Endothelial cell of umbilical vein (primary cell): Measurements from ENCODE around the gene GTF3C5. TPM values are rescaled to one million over a fixed set of nuclear protein-coding genes. Genes with fewer than 3 reads are reported as not detected.

ENCODE experiments used
- BruUV-seq: library from RNA; stranded (reverse); fragments of 400-500 nt; replicated peaks from 2 replicates; lab custom pipeline; 2021; lab: Mats Ljungman, UMichigan
- CTCF ChIA-PET: fragments of 300-600, 350-600 bp; sonication (Branson Sonifier 250); formaldehyde crosslinking; loops from one replicate; lab custom pipeline; 2021; ENCODE audit warnings: antibody characterized with exemption, inconsistent platforms; lab: Charles Lee
- POLR2A ChIA-PET: fragments of 300-600, 350-600 bp; sonication (Branson Sonifier 250); formaldehyde crosslinking; loops from one replicate; lab custom pipeline; 2021; ENCODE audit warnings: antibody characterized with exemption, inconsistent platforms; lab: Charles Lee
- DNase-seq: peaks from one replicate; pipeline ENCODE4 v3.0.0-alpha.2; 2011; ENCODE audit warnings: low read depth, low spot score
- FAIRE-seq: peaks from 2 replicates; lab custom pipeline; 2011; peaks lifted over from hg19 to GRCh38; lab: Jason Lieb, UNC
- H2AFZ ChIP-seq: 2 replicates; pipeline ENCODE4 v1.6.0; 2012; ENCODE audit warnings: low read depth, low read length, control low read depth, inconsistent platforms
- H3K27ac ChIP-seq: 2 replicates; pipeline ENCODE4 v1.5.1; 2011; ENCODE audit warnings: low read depth, mild to moderate bottlenecking, control low read depth, low read length, moderate library complexity; ENCODE audit not compliant: insufficient read depth
- H3K27me3 ChIP-seq, 2 experiments: 2 replicates each; pipeline versions ENCODE4 v1.6.0 to v1.6.1; 2011; ENCODE audit warnings: low read length in 2 of 2, mixed read lengths in 1 of 2; ENCODE audit not compliant: control insufficient read depth in 2 of 2, insufficient read depth in 2 of 2
- H3K36me3 ChIP-seq, 2 experiments: 2 replicates in 1 of 2; 3 replicates in 1 of 2; pipeline ENCODE4 v1.5.1; 2011; ENCODE audit warnings: low read length in 2 of 2, mild to moderate bottlenecking in 1 of 2, moderate library complexity in 1 of 2; ENCODE audit not compliant: control insufficient read depth in 2 of 2, insufficient read depth in 2 of 2; ENCODE audit errors: extremely low read depth in 1 of 2
- H3K4me1 ChIP-seq: 3 replicates; pipeline ENCODE4 v1.5.1; 2011; ENCODE audit warnings: mild to moderate bottlenecking, low read length; ENCODE audit not compliant: control insufficient read depth, insufficient read depth; ENCODE audit errors: extremely low read depth
- H3K4me2 ChIP-seq: 2 replicates; pipeline ENCODE4 v1.6.1; 2011; ENCODE audit warnings: low read length, control low read depth, mixed read lengths; ENCODE audit not compliant: insufficient read depth
- H3K4me3 ChIP-seq, 3 experiments: fragments of 200-600 bp in 1 of 3; sonication (generic), shearing (Covaris generic) in 1 of 3; replicated peaks in 1 of 3; 2 replicates each; pipeline ENCODE4 v1.5.1; 2011 to 2016; ENCODE audit warnings: control low read depth in 3 of 3, low read length in 3 of 3, mild to moderate bottlenecking in 2 of 3, inconsistent platforms in 1 of 3, low read depth in 1 of 3, moderate library complexity in 1 of 3; ENCODE audit not compliant: insufficient read depth in 1 of 3
- H3K79me2 ChIP-seq: 2 replicates; pipeline ENCODE4 v1.6.0; 2012; ENCODE audit warnings: low read length, inconsistent platforms; ENCODE audit not compliant: control insufficient read depth, insufficient read depth
- H3K9ac ChIP-seq: replicated peaks from 2 replicates; pipeline ENCODE3; 2011; ENCODE audit warnings: low read length, control low read depth; ENCODE audit not compliant: insufficient read depth; ENCODE audit errors: extremely low read depth
- H3K9me1 ChIP-seq: replicated peaks from 3 replicates; pipeline ENCODE4 v1.6.0; 2011; ENCODE audit warnings: mild to moderate bottlenecking, low read length; ENCODE audit not compliant: control insufficient read depth, insufficient read depth; ENCODE audit errors: extremely low read depth
- H3K9me3 ChIP-seq: replicated peaks from 2 replicates; pipeline ENCODE4 v1.5.1; 2012; ENCODE audit warnings: low read length, inconsistent platforms; ENCODE audit not compliant: control insufficient read depth, insufficient read depth
- H4K20me1 ChIP-seq: replicated peaks from 2 replicates; pipeline ENCODE3; 2011; ENCODE audit warnings: mild to moderate bottlenecking, low read length; ENCODE audit not compliant: control insufficient read depth, insufficient read depth; ENCODE audit errors: extremely low read depth
- CTCF ChIP-seq, 2 donors: IDR thresholded peaks; 1 replicate in 1 of 2; 2 replicates in 1 of 2; pipeline ENCODE4 v1.5.1; 2011; ENCODE audit warnings: low read length in 2 of 2, mild to moderate bottlenecking in 2 of 2, moderate library complexity in 2 of 2, control low read depth in 1 of 2, inconsistent platforms in 1 of 2, low read depth in 1 of 2; ENCODE audit not compliant: insufficient read depth in 1 of 2; ENCODE audit errors: extremely low read depth in 1 of 2
- EZH2 ChIP-seq: IDR thresholded peaks from 2 replicates; pipeline ENCODE4 v1.6.1; 2012; ENCODE audit warnings: borderline replicate concordance, low read depth, mild to moderate bottlenecking, moderate library complexity, low read length, inconsistent platforms; ENCODE audit not compliant: severe bottlenecking
- FOS ChIP-seq: IDR thresholded peaks from 2 replicates; pipeline ENCODE4 v1.6.1; 2011; ENCODE audit warnings: mild to moderate bottlenecking, low read length, moderate library complexity, borderline replicate concordance; ENCODE audit not compliant: insufficient read depth
- GATA2 ChIP-seq: IDR thresholded peaks from 2 replicates; pipeline ENCODE4 v1.7.0; 2011; ENCODE audit warnings: low read depth, mild to moderate bottlenecking, moderate library complexity, mixed read lengths, low read length; ENCODE audit not compliant: insufficient read length, insufficient read depth
- JUN ChIP-seq: IDR thresholded peaks from 2 replicates; pipeline ENCODE4 v1.6.1; 2011; ENCODE audit warnings: borderline replicate concordance, low read depth; ENCODE audit not compliant: insufficient read length, insufficient read depth
- MAX ChIP-seq: IDR thresholded peaks from 2 replicates; pipeline ENCODE4 v1.6.1; 2011; ENCODE audit not compliant: insufficient read depth, insufficient read length
- MYC ChIP-seq: IDR thresholded peaks from one replicate; pipeline ENCODE4 v1.6.1; 2011; ENCODE audit warnings: mild to moderate bottlenecking, low read depth, low read length
- POLR2A ChIP-seq: IDR thresholded peaks from 2 replicates; pipeline ENCODE4 v1.6.1; 2012; ENCODE audit warnings: low read depth, mild to moderate bottlenecking, control low read depth, low read length
- POLR2AphosphoS5 ChIP-seq: IDR thresholded peaks from 2 replicates; pipeline ENCODE4 v1.6.1; 2012; ENCODE audit warnings: low read depth, mild to moderate bottlenecking, control low read depth, low read length, moderate library complexity; ENCODE audit not compliant: insufficient read depth
- dilution Hi-C: fragments of 300-500 bp; cut with MboI; formaldehyde crosslinking; loops from one replicate; pipeline ENCODE4 v1.15.0; 2019; ENCODE audit warnings: low sequenced_read_pairs; ENCODE audit not compliant: extremely low pct_ligation_motif_present
- intact Hi-C: fragments of 100-400 bp; cut with micrococcal nuclease; formaldehyde crosslinking; loops from one replicate; pipeline ENCODE4 v1.10.0; 2022
- polyA plus RNA-seq, 4 experiments: library from polyadenylated mRNA; depleted of rRNA in 3 of 4; stranded (reverse) in 3 of 4; unstranded in 1 of 4; fragments of >200 nt; gene quantifications; 2 replicates each; pipeline versions ENCODE4 v1.2.1 to v1.2.3, GENCODE V29; 2011 to 2012; ENCODE audit warnings: missing spikeins in 1 of 4
- total RNA-seq: library from RNA; stranded (reverse); gene quantifications from 2 replicates; pipeline ENCODE4 v1.2.3, GENCODE V29; 2021

Gene GTF3C5
- total and polyA plus RNA-seq, 2 donors (not counting 3 experiments of a cell fraction or from before 2014, with no cell fraction given), result 65.6 to 73.8 TPM

GRCh38 chr9:133002147-133003070, 28.4 kb upstream of the GTF3C5 start:
- dilution Hi-C loops (no loop called here), intact Hi-C loops (no loop called here)
- H3K79me2 ChIP-seq, result no peaks in the 10 kb centered on the region
- H3K9ac ChIP-seq, result no peak overlapping the region
- H3K27me3 ChIP-seq, result peaks cover 5 to 6% of the 10 kb centered on the region in 2 experiments
- H3K4me2 ChIP-seq, result no peak overlapping the region
- H3K36me3 ChIP-seq, result no peaks in the 10 kb centered on the region
- H3K4me3 ChIP-seq, result no peak overlapping the region
- POLR2A ChIA-PET, result no interaction called here
- TF ChIP-seq FOS (no peak), JUN (no peak), MAX (no peak), EZH2 (no peak), POLR2AphosphoS5 (no peak), MYC (no peak), POLR2A (no peak), GATA2 (no peak), CTCF (IDR thresholded peaks at IDR 0.05; ENCODE audit: extremely low read depth in 1 of 2, insufficient read depth in 1 of 2, low read depth in 1 of 2, low read length in 2 of 2) (no peak)
- DNase-seq, result no peak
- H3K27ac ChIP-seq, result no peak overlapping the region
- no TSS peak for BruUV-seq
- no peaks in the 10 kb centered on the region for H3K4me1 ChIP-seq
- FAIRE-seq, result no peak
- CTCF ChIA-PET, result interaction anchor here (1.2 to 1.8 kb wide), 4 partner anchors 20 to 183 kb away, joined by 3 to 12 read pairs (median 4); partner anchors contain the start of gene GFI1B
- H3K9me3 ChIP-seq, result no peaks in the 10 kb centered on the region
- H3K9me1 ChIP-seq, result no peaks in the 10 kb centered on the region
- H4K20me1 ChIP-seq, result no peaks in the 10 kb centered on the region
- no peak overlapping the region for H2AFZ ChIP-seq
